GM06990 (cell line): ENCODE data around the gene RELN.

Source experiments
- DNase-seq: peaks from one replicate; pipeline ENCODE4 v3.0.0-alpha.2; 2011; ENCODE audit not compliant: insufficient read length; ENCODE audit errors: extremely low read depth
- H3K27me3 ChIP-seq: replicated peaks from 2 replicates; pipeline ENCODE4 v1.6.0; 2011; ENCODE audit warnings: low read length; ENCODE audit not compliant: control insufficient read depth, insufficient read depth
- H3K36me3 ChIP-seq: 2 replicates; pipeline ENCODE4 v1.5.1; 2011; ENCODE audit warnings: low read length; ENCODE audit not compliant: control insufficient read depth, insufficient read depth
- H3K4me3 ChIP-seq: replicated peaks from 2 replicates; pipeline ENCODE4 v1.5.1; 2011; ENCODE audit warnings: low read depth, mild to moderate bottlenecking, control low read depth, low read length
- CTCF ChIP-seq: IDR thresholded peaks from 2 replicates; pipeline ENCODE4 v1.5.1; 2011; ENCODE audit warnings: low read length, control low read depth, mild to moderate bottlenecking, inconsistent platforms; ENCODE audit not compliant: insufficient read depth, poor library complexity, severe bottlenecking

The RELN gene

DNA sequence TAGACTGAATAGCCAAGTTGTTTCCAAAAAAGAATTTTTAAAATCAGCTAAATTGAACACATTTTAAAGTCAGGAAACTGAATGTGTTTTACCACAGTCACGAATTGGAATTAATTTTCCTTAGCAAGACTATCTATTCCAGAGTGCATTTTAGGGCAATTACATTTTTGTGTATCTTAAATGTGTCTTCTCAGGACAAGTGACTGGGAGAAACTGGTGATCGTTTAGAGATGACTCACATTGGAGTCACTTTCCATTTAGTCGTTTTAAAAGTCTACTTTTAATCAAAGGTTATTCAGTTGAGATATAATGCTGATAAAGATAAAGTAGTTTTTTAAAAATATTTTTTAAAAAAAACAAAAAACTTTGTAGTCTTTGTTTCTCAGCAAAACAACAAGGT, 351.7 kb downstream of the RELN start:
- TF ChIP-seq CTCF: no peak
- no peak for DNase-seq
- H3K4me3 ChIP-seq: no peak overlapping the region
- no peaks in the 10 kb centered on the region for H3K27me3 ChIP-seq
- no peaks in the 10 kb centered on the region for H3K36me3 ChIP-seq

GRCh38 chr7:103637094-103637493, 352.4 kb downstream of the RELN start:
- no peak for TF ChIP-seq CTCF
- no peak for DNase-seq
- H3K27me3 ChIP-seq: no peaks in the 10 kb centered on the region
- no peak overlapping the region for H3K4me3 ChIP-seq
- no peaks in the 10 kb centered on the region for H3K36me3 ChIP-seq

DNA sequence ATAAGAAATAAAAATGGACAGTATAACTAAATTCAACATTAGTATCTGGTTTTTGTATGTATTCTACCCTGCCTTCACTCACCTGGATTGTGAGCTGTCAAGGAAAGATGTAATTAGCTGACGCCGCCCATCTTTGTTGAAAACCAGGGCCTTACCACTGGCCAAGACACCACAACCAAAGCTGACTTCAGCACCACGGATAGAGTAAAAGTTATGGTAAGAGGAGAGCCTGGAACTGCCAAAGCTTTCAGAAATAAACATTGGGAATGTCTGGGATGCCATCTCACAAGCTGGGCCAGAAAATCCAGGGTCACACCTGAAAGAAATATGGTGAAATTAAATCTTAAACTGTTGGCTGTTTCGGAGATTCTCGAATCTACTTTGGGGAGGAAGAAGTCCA, 353.3 kb downstream of the RELN start:
- no peaks in the 10 kb centered on the region for H3K36me3 ChIP-seq
- DNase-seq: no peak
- no peaks in the 10 kb centered on the region for H3K27me3 ChIP-seq
- TF ChIP-seq CTCF: no peak
- H3K4me3 ChIP-seq: no peak overlapping the region

- H3K4me3 ChIP-seq: no peak overlapping the region
- no peak for DNase-seq
- no peaks in the 10 kb centered on the region for H3K27me3 ChIP-seq
- H3K36me3 ChIP-seq: no peaks in the 10 kb centered on the region
- TF ChIP-seq CTCF: no peak
These were observed 356.5 kb downstream of the RELN start for GRCh38 chr7:103632972-103633371.

DNA sequence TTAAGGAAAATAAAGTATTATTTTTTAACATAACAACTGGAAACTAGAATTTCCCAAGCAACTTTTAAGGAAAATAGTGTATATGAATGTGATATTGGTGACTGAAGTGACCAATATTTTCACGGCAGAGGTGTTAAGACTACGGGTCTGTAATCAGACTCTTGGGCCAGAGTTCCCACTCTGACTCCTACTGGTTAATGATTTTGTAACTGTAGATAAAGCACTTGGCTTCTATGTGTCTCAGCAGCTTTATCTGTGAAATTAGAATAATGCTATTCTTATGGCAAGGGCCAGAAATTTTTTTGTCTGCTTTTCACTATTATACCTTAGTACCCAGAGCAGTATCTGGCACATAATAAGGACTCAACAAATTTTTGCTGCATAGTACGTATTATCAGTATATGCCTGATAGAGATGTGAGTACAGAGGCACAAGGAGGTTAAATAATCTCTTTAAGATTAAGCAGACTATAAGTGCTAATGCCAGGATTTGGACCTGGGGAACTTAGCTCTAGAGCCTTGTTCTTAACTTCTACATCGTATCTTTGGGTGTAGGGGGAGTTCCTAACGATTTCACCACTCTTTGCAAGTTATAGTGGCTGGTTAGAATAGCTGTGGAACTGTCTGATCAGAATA, 357.3 kb downstream of the RELN start:
- Histone ChIP-seq H3K36me3 (no peaks in the 10 kb centered on the region), H3K27me3 (no peaks in the 10 kb centered on the region), H3K4me3 (no peak overlapping the region)
- no peak for TF ChIP-seq CTCF
- no peak for DNase-seq

GRCh38 chr7:103630318-103630717, 359.1 kb downstream of the RELN start:
- Histone ChIP-seq H3K36me3 (no peaks in the 10 kb centered on the region), H3K27me3 (no peaks in the 10 kb centered on the region), H3K4me3 (no peak overlapping the region)
- DNase-seq: no peak
- no peak for TF ChIP-seq CTCF
